Astrocyte of the spinal cord (primary cell): ENCODE data around the gene RPL22.
A peak's percentile ranks its signal among the peaks of the same experiment; 100 is the strongest.

ENCODE experiments used
- DNase-seq: peaks from one replicate; pipeline ENCODE4 v3.0.0; 2011; ENCODE audit warnings: low read depth, low spot score
- H3K4me3 ChIP-seq: 2 replicates; pipeline ENCODE4 v1.5.1; 2011; ENCODE audit warnings: low read depth, mild to moderate bottlenecking, low read length, moderate library complexity
- in situ Hi-C: cut with HindIII; loops from 2 replicates; pipeline ENCODE4 v1.10.0; 2017; ENCODE audit warnings: low sequenced_read_pairs
- TF ChIP-seq, protein P1 (sequence below): IDR thresholded peaks from 2 replicates; pipeline ENCODE4 v1.5.1; 2012; ENCODE audit warnings: low read depth, mild to moderate bottlenecking, low read length, inconsistent platforms

The RPL22 gene

DNA sequence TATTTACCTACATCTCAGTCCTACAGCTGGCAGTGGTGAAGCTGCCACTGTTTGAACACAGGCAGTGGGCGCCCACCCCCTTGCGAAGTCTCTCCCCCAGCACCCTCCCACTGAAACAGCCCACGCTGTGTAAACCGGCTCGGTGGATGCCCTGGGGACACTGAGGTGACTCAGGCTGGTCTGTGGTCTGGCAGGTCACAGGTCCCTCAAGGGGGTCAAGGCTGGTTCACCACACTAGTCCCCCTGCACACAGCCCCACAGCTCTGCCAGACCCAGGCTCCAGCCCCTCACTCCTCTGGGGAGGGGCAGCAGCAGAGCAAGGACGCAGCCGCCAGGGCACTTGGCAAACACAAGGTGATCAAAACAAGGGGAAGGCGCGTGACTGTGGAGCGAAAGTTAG, 26.8 kb downstream of the RPL22 start:
- no peak overlapping the region for H3K4me3 ChIP-seq
- TF ChIP-seq, protein P1, sequence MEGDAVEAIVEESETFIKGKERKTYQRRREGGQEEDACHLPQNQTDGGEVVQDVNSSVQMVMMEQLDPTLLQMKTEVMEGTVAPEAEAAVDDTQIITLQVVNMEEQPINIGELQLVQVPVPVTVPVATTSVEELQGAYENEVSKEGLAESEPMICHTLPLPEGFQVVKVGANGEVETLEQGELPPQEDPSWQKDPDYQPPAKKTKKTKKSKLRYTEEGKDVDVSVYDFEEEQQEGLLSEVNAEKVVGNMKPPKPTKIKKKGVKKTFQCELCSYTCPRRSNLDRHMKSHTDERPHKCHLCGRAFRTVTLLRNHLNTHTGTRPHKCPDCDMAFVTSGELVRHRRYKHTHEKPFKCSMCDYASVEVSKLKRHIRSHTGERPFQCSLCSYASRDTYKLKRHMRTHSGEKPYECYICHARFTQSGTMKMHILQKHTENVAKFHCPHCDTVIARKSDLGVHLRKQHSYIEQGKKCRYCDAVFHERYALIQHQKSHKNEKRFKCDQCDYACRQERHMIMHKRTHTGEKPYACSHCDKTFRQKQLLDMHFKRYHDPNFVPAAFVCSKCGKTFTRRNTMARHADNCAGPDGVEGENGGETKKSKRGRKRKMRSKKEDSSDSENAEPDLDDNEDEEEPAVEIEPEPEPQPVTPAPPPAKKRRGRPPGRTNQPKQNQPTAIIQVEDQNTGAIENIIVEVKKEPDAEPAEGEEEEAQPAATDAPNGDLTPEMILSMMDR: no peak
- in situ Hi-C loops: no loop called here
- no peak for DNase-seq

DNA sequence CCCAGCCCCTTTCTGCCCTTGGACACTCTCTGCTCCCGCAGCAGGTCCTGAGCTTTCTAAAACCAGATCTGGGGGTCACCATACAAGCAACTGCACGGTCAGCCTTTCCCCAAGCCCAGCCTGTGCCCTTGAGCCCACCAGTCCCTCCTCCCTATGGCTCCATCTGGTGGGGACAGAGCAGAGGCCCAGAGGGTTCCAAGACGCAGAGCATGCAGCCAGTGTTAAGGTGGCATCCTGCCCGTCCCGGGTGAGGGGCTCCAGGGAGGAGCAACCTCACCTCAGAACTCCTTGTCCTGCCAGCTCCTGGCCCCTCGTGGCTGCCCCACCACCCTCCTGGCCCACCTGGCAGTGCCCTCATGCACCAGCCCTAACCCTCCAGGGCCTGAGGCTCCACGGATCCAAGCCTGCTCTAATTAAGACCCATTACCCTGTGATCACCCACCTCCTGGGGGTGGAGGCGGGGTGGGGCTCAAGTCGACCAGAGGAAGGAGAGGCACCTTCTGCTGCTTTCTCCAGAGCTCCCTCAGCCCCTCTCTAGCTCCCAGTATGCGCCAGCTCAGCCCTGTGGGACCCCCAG, 27.8 kb downstream of the RPL22 start:
- DNase-seq: no peak

DNA sequence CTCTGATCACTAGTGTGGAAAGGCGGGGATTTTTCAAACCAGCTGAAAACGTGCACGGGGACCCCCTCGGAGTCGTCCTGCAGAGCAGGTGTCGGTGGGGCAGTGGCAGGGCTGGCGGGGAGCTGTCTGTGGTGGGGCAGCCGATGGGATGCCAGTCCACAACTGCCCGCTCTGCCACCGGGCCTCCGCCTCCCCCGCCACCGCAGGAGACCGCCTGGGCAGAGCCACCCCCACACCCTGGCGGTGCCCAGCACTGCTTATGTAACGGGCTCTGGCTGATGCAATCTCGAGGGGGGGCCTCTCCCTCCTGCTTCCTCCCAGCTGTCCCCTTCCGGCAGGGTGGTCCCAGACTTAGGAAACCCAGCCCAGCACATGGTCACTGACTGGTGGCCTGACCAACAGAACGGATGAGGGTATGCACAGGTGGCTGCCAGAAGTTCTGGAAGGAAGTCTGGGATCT, 28.6 kb downstream of the RPL22 start:
- no peak for DNase-seq
- TF ChIP-seq, protein P1: no peak
- no peak overlapping the region for H3K4me3 ChIP-seq
- in situ Hi-C loops: no loop called here

More for the DNA sequence above, 27.8 kb downstream of the RPL22 start:
- in situ Hi-C loops: no loop called here
- TF ChIP-seq, protein P1: peak; percentile 51
- no peak overlapping the region for H3K4me3 ChIP-seq

DNA sequence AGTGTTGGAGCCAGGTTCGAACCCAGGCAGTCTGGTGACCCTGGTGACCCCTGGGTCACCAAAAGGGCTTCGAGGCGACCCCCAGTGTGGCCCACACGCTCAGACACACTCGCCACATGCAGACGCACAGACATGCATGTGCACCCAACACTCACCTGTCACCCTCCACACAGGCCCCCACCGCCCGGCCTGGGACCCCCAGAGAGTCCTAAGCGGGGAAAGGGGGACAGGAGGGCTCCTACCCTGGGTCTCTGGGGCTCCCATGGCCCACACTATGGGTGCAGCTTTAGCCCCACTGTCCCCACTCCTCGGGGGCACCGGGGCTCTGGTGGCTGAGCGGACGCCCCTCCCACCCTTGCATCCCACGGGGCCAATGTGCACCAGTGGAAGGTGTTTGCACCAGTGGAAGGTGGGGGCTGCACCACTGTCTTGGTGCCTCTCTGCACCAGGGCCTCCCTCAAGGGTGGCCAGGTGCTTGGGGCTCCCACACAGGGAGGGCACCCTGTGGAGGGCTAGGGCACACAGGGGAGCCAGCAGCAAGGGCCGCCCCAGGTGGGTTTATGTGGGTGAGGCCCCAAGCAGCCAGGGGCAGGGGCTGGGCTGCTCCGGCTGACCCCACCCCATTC, 29.2 kb downstream of the RPL22 start:
- TF ChIP-seq, protein P1: no peak
- no peak overlapping the region for H3K4me3 ChIP-seq
- in situ Hi-C loops: no loop called here
- DNase-seq: no peak

DNA sequence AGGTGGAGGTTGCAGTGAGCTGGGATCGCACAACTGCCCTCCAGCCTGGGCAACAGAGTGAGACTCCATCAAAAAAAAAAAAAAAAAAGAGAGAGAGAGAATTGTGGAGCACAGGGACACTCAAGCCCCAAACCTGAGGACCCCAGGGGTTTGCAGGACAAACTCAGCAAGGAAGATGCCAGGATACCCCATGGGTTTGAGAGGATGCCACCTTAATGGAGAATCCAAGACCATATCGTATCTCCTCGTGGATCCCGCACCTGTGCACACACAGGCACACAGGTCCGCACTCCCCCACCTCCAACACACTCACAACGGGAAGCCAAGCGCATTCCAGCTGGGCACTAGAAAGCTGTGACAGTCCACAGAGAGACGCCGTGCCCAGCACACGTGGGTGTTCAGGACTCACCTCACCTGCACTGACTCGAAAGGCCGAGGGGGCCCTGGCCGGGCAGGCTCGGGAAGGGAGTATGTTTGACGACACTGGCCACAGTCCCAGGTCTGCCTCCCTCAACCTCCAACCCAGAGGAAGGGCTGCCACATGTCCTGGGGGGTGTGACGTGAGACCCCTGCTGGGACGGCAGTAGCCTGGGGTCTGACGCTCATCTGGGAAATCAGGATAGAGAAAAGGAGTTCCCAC, 30.3 kb downstream of the RPL22 start:
- no peak overlapping the region for H3K4me3 ChIP-seq
- TF ChIP-seq, protein P1: no peak
- in situ Hi-C loops: no loop called here
- no peak for DNase-seq

DNA sequence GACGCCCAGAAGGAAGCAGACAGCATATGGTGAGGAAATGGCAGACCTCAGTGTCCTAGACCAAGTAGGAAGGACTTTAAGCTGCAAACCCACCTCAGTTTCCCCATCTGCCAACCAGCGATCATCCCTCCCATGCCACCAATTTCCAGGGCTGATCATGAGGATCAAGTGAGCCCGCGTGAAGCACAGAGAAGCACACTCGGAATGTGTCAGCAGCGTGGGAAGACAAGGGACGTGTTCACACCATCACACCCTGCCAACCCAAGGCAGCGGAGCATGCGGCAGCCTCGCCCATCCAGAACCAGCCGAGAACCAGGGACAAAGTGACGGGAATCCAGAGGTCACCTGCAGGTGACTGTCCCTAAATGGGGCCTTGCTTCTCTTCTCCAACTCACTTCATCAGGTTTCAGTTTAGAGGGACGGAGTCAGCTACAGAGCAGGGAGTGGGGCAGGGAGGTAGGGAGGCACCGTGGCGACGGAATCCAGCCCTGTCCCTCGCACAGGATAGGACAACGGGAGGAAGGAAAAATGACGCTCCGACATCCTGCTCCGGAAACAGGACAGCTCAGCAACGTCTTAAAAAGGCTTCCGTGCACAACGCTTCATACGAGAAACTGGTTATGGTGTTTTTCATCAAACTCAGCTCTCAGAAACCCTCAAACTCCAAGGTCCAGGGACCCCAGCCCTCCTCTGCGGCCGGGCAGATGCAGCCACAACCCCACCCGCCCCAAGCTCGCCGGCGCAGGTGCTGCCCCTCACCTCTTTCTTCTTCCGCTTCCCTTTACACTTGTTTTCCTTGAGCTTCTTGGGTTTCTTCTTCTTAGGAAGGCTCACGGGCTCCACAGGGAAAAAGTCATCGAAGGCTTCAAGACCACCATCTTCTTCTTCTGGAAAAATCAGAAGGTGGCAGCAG, 31.7 kb downstream of the RPL22 start:
- in situ Hi-C loops: no loop called here
- H3K4me3 ChIP-seq: no peak overlapping the region
- TF ChIP-seq, protein P1: no peak
- no peak for DNase-seq
